ENCODE data around the gene DEAF1. TPM values are rescaled to one million over a fixed set of nuclear protein-coding genes. Genes with fewer than 3 reads are reported as not detected.

The DEAF1 gene
- total and polyA plus RNA-seq, 9 of the 15 experiments (the other 6 are each of a cell fraction or from before 2014, with no cell fraction given), result 2.0 to 69.1 (median 26.8) TPM

GRCh38 chr11:665704-666281 lies 29.2 kb downstream of the DEAF1 start (continued):
- TF ChIP-seq HINFP (tag; conservative IDR thresholded peaks at IDR 0.05; ENCODE audit: low read depth), result 0 out of 2 replicates have a peak, but pooled peaks have one; percentile 18
- peak; percentile 39; the same call in 1 of the 2 replicates for TF ChIP-seq MEF2D (tag; conservative IDR thresholded peaks at IDR 0.05; ENCODE audit: low read depth)
- TF ChIP-seq VEZF1 (CRISPR knock-in tag; IDR thresholded peaks at IDR 0.05), result peak; percentile 47; the same call in 1 of the 2 replicates
- TF ChIP-seq ZNF655 (CRISPR knock-in tag; IDR thresholded peaks at IDR 0.05), result no peak
- peak; percentile 32; the same call in 1 of the 2 replicates for TF ChIP-seq SUPT5H (IDR thresholded peaks at IDR 0.05)
- TF ChIP-seq KDM1A (IDR thresholded peaks at IDR 0.05), result no peak
- no peak for TF ChIP-seq BRCA1 (IDR thresholded peaks at IDR 0.05)
- no peak for TF ChIP-seq BRCA1 (CRISPR knock-in tag; IDR thresholded peaks at IDR 0.05)
- TF ChIP-seq L3MBTL2 (IDR thresholded peaks at IDR 0.05), result peak; percentile 75
- TF ChIP-seq ETV6 (IDR thresholded peaks at IDR 0.05; ENCODE audit: borderline replicate concordance in 1 of 2, low read depth in 2 of 2, low read length in 1 of 2), result no peak
- TF ChIP-seq ETV6 (CRISPR knock-in tag; IDR thresholded peaks at IDR 0.05; ENCODE audit: borderline replicate concordance), result no peak
- TF ChIP-seq ADNP (tag; IDR thresholded peaks at IDR 0.05), result no peak
- no peak for TF ChIP-seq NCOA4 (IDR thresholded peaks at IDR 0.05; ENCODE audit: partially characterized antibody)
- TF ChIP-seq PURB (CRISPR knock-in tag; IDR thresholded peaks at IDR 0.05; ENCODE audit: low read depth), result no peak
- peak; percentile 11; the same call in 1 of the 2 replicates for TF ChIP-seq ZBTB9 (CRISPR knock-in tag; IDR thresholded peaks at IDR 0.05)
- TF ChIP-seq ZNF512 (tag; IDR thresholded peaks at IDR 0.05), result no peak
- no peak for TF ChIP-seq RNF2 (IDR thresholded peaks at IDR 0.05)
- no peak for TF ChIP-seq SMARCB1 (IDR thresholded peaks at IDR 0.05; ENCODE audit: insufficient read length, low read depth)
- TF ChIP-seq NR3C1 (CRISPR knock-in tag; IDR thresholded peaks at IDR 0.05), result no peak
